Endodermal cell (in vitro differentiated cells): ENCODE measurements around the gene PTTG1IP. TPM values are rescaled to one million over a fixed set of nuclear protein-coding genes. Genes with fewer than 3 reads are reported as not detected.

Experiments
- DNase-seq: peaks from one replicate; pipeline ENCODE4 v3.0.0-alpha.2; 2017
- H3K27ac ChIP-seq: 2 replicates; pipeline ENCODE4 v1.5.1; 2013; ENCODE audit warnings: mild to moderate bottlenecking, low read depth, low read length, moderate library complexity
- H3K27me3 ChIP-seq: 2 replicates; pipeline ENCODE4 v1.6.1; 2013; ENCODE audit warnings: mild to moderate bottlenecking, low read length, moderate library complexity; ENCODE audit not compliant: insufficient read depth, control insufficient read depth, poor library complexity, severe bottlenecking
- H3K36me3 ChIP-seq: 2 replicates; pipeline ENCODE4 v1.7.0; 2013; ENCODE audit warnings: mild to moderate bottlenecking, low read length, moderate library complexity; ENCODE audit not compliant: control insufficient read depth, insufficient read depth
- H3K4me1 ChIP-seq: one replicate; pipeline ENCODE4 v1.7.0; 2013; ENCODE audit warnings: low read length; ENCODE audit not compliant: control insufficient read depth, insufficient read depth
- H3K4me3 ChIP-seq: 2 replicates; pipeline ENCODE4 v1.5.1; 2013; ENCODE audit warnings: mild to moderate bottlenecking, low read length, moderate library complexity
- H3K9ac ChIP-seq: 2 replicates; pipeline ENCODE4 v1.6.1; 2013; ENCODE audit warnings: mild to moderate bottlenecking, low read length, moderate library complexity; ENCODE audit not compliant: poor library complexity, severe bottlenecking; ENCODE audit errors: extremely low read depth
- H3K9me3 ChIP-seq: 2 replicates; pipeline ENCODE4 v1.6.1; 2013; ENCODE audit warnings: mild to moderate bottlenecking, low read length, moderate library complexity; ENCODE audit not compliant: control insufficient read depth
- H3K27ac Mint-ChIP-seq: 2 replicates; pipeline ENCODE4 v1.8.0; 2020; ENCODE audit warnings: mixed read lengths
- H3K27me3 Mint-ChIP-seq: 2 replicates; pipeline ENCODE4 v1.8.0; 2021; ENCODE audit warnings: mild to moderate bottlenecking, mixed read lengths; ENCODE audit not compliant: insufficient read depth
- H3K36me3 Mint-ChIP-seq: 2 replicates; pipeline ENCODE4 v1.8.0; 2020; ENCODE audit warnings: low read depth, mixed read lengths
- H3K4me1 Mint-ChIP-seq: 2 replicates; pipeline ENCODE4 v1.8.0; 2020; ENCODE audit warnings: mixed read lengths
- H3K4me3 Mint-ChIP-seq: 2 replicates; pipeline ENCODE4 v1.8.0; 2020; ENCODE audit warnings: mild to moderate bottlenecking, moderate library complexity, mixed read lengths
- H3K9me3 Mint-ChIP-seq: 2 replicates; pipeline ENCODE4 v1.8.0; 2020; ENCODE audit warnings: mild to moderate bottlenecking, mixed read lengths
- WGBS, 2 experiments: methylation state at CpG; one replicate each; pipeline versions ENCODE4 v1.1.5 to v1.1.7; 2013; ENCODE audit warnings: missing lambda C conversion rate in 2 of 2, mixed read lengths in 1 of 2; ENCODE audit not compliant: insufficient coverage in 1 of 2, insufficient read length in 1 of 2; 5-methylcytosine and 5-hydroxymethylcytosine counted together
- total RNA-seq, 2 donors: library from RNA; stranded (reverse); fragmentation: NEBNext Ultra II Directional in 1 of 2; extraction: Animal tissue kit (Norgen Biotek cat#: 25700) in 1 of 2; gene quantifications; 2 replicates in 1 of 2; 3 replicates in 1 of 2; pipeline ENCODE4 v1.2.1, GENCODE V29; 2021
- TF ChIP-seq, protein P1 (sequence below): fragments of 200-600 bp; sonication (generic); conservative IDR thresholded peaks from 2 replicates; pipeline ENCODE4 v1.5.0; 2021; ENCODE audit warnings: antibody characterized with exemption, mild to moderate bottlenecking

PTTG1IP gene
- total RNA-seq, 2 donors from 2014 or later = 155 to 168 TPM

DNA sequence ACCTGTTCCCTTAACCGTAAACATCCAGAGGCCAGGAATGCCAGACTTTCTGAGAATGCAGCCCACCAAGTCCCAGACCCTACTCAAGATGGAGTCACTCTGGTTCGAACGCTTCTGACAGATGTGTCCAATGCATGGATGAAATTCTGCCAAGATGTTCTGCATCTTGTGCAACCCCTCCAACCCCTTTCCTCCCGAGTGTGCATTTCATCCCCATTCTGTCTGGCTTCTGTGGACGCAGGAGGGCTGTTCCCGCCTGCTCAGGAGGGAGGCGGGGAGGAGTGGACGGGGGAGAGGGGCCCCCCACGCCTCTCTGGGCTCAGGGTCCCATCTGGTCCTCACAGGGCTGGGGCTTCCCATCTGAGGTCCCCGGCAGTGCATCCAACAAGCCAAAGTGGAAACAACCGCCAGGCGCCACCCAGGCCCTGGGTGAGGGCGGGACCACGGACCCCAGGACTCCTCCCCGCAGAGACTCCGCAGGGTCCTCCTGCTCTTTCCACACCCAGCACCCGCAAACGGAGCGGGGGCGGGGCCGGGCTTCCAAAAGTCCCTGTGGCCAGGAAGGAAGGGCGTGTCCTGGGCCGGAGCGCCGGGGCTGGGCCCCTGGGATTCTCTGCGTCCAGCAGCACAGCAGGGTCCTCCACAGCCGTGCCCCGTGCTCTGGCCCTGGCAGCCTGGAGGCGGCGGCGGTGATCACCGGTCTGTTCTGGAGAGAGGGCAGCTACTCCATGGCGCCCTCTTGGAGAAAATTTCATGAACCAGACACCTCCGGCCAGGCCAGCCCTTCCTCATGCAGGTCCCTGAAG is 27.9 kb downstream of the PTTG1IP start:
- TF ChIP-seq, protein P1, sequence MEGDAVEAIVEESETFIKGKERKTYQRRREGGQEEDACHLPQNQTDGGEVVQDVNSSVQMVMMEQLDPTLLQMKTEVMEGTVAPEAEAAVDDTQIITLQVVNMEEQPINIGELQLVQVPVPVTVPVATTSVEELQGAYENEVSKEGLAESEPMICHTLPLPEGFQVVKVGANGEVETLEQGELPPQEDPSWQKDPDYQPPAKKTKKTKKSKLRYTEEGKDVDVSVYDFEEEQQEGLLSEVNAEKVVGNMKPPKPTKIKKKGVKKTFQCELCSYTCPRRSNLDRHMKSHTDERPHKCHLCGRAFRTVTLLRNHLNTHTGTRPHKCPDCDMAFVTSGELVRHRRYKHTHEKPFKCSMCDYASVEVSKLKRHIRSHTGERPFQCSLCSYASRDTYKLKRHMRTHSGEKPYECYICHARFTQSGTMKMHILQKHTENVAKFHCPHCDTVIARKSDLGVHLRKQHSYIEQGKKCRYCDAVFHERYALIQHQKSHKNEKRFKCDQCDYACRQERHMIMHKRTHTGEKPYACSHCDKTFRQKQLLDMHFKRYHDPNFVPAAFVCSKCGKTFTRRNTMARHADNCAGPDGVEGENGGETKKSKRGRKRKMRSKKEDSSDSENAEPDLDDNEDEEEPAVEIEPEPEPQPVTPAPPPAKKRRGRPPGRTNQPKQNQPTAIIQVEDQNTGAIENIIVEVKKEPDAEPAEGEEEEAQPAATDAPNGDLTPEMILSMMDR = peak; percentile 73
- Histone ChIP-seq H3K27ac (no peak overlapping the region), H3K27me3 (no peaks in the 10 kb centered on the region), H3K4me3 (no peak overlapping the region), H3K4me1 (no peaks in the 10 kb centered on the region), H3K36me3 (peaks cover 17% of the 10 kb centered on the region), H3K9me3 (no peaks in the 10 kb centered on the region), H3K9ac (no peak overlapping the region)
- peak overlapping the region; percentile 48 for H3K4me3 Mint-ChIP-seq
- H3K4me1 Mint-ChIP-seq = peaks cover 12% of the 10 kb centered on the region
- H3K9me3 Mint-ChIP-seq = no peaks in the 10 kb centered on the region
- no peak overlapping the region for H3K27ac Mint-ChIP-seq
- peaks cover 20% of the 10 kb centered on the region for H3K36me3 Mint-ChIP-seq
- no peaks in the 10 kb centered on the region for H3K27me3 Mint-ChIP-seq
- peak; percentile 95 for DNase-seq
- 44 to 53% methylated on average over 21 to 34 of the region's 34 CpGs for WGBS, 2 experiments

DNA sequence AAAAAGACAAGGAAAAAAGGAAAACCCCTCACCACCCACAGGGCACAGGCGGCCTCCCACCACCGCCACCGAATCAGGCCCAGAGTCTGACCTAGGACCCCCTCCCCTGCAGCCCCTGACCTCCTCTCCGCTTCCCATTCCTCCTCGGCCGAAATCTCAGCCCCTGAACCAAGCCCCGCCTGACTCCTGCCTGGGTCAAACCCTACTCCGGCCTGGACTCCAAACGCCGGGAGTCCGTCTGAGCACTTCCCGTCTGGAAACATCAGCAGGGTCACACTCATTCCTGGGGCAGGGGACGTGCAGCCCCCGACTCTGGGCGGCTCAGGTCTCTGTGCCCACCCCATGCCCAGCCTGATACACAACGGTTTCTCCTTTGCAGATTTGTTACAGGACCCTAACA is 29.2 kb downstream of the PTTG1IP start:
- H3K27ac ChIP-seq = no peak overlapping the region
- peak; percentile 72 for DNase-seq
- WGBS, 2 experiments = 84 to 85% methylated on average over 8 to 16 of the region's 16 CpGs
- TF ChIP-seq, protein P1 = no peak
- H3K4me3 ChIP-seq = no peak overlapping the region
- no peaks in the 10 kb centered on the region for H3K27me3 ChIP-seq
- H3K9ac ChIP-seq = no peak overlapping the region
- Mint-ChIP-seq H3K4me1 (peaks cover 12% of the 10 kb centered on the region), H3K9me3 (no peaks in the 10 kb centered on the region), H3K27ac (no peak overlapping the region), H3K27me3 (no peaks in the 10 kb centered on the region), H3K36me3 (peaks cover 8% of the 10 kb centered on the region), H3K4me3 (peak overlapping the region; percentile 44)
- peaks cover 3% of the 10 kb centered on the region for H3K36me3 ChIP-seq
- H3K4me1 ChIP-seq = no peaks in the 10 kb centered on the region
- no peaks in the 10 kb centered on the region for H3K9me3 ChIP-seq

DNA sequence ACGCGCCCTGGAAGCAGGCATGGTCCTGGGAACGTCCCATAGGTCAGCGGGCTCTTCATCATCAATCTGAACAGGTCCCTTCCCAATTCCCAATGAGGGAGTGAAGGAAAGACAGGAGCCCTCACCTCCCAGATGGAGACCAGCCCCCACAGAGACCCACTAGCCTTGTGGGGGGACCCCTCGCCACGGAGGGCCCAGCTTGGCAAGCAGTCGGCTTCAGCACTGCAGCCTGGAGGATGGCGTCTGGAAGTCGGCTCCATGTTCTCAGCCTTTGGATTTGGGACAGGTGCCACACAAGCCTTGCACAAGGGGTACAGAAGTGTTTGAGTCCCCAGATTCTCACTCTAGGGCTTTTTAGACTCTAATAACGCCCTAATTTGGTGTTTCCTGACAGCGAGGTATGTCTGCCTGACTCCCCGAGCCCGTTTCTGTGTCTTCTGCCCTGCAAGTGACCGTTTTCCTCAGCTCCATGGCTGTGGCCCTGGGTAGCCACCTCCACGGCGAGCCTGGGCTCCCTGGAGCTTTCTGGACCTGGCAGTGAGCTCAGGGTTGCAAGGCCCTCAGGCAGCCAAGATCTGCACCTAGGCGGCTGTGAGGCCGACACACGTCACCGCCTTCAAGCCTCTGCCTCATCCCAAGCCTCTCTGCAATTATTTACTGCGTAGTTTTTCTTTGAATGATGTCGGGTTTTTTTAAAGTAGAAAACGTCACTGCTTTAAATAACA is 30.6 kb downstream of the PTTG1IP start:
- H3K4me1 Mint-ChIP-seq = peaks cover 12% of the 10 kb centered on the region
- Histone ChIP-seq H3K9ac (no peak overlapping the region), H3K4me1 (no peaks in the 10 kb centered on the region), H3K9me3 (no peaks in the 10 kb centered on the region), H3K4me3 (no peak overlapping the region), H3K27ac (no peak overlapping the region), H3K36me3 (no peaks in the 10 kb centered on the region), H3K27me3 (no peaks in the 10 kb centered on the region)
- no peak overlapping the region for H3K27ac Mint-ChIP-seq
- TF ChIP-seq, protein P1 = no peak
- no peaks in the 10 kb centered on the region for H3K36me3 Mint-ChIP-seq
- H3K4me3 Mint-ChIP-seq = no peak overlapping the region
- DNase-seq = no peak
- no peaks in the 10 kb centered on the region for H3K27me3 Mint-ChIP-seq
- 91 to 98% methylated on average over 16 to 23 of the region's 23 CpGs for WGBS, 2 experiments
- H3K9me3 Mint-ChIP-seq = no peaks in the 10 kb centered on the region
